ENCODE data around the gene TNFRSF1B. TPM values are rescaled to one million over a fixed set of nuclear protein-coding genes. Genes with fewer than 3 reads are reported as not detected.
A peak's percentile ranks its signal among the peaks of the same experiment; 100 is the strongest.

Gene TNFRSF1B
- total RNA-seq, 1 experiment from 2014 or later, result 0.61 TPM

DNA sequence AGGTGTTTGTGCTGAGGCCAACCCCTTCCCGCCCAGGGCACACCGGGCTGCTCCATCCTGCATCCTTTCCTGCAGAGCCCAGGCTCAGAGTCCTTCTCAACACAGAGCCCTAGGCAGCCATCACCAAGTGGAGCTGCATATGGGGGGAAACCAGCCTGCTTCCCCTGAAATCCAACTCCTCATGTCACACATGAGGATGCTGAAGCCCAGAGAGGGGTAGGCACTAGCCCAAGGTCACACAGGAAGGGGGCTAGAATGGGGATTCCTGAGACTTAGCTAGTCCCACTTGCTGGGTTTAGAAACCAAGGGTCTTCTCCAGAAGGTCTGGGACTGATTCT is 5.5 kb upstream of the TNFRSF1B start:
- peak overlapping the region; percentile 56 for H3K27ac ChIP-seq (ENCODE audit: low read depth, low read length)
- peak overlapping the region; percentile 51 for H3K9ac ChIP-seq (ENCODE audit: low read length)
- peaks cover 42 to 79% of the 10 kb centered on the region in 2 experiments for H3K4me1 ChIP-seq (ENCODE audit: control insufficient read depth in 1 of 2, insufficient read depth in 2 of 2, low read length in 2 of 2)
- H3K9me2 ChIP-seq (ENCODE audit: insufficient read depth), result no peaks in the 10 kb centered on the region
- BruUV-seq (replicated peaks), result no TSS peak
- H3K27me3 ChIP-seq (ENCODE audit: insufficient read depth, low read length), result no peaks in the 10 kb centered on the region
- intact Hi-C loops (cut with micrococcal nuclease), result no loop called here
- ChIA-PET RAD21 (ENCODE audit: low non-redundant PET in 1 of 2, low total read pairs in 2 of 2, uncharacterized antibody in 2 of 2, unreplicated experiment in 2 of 2) (no interaction called here), POLR2A (no interaction called here), CTCF (interaction anchor here (1.1 kb wide), 1 partner anchor 37 kb away, joined by 7 read pairs; no protein-coding TSS in a partner anchor)
- no peak for TF ChIP-seq EZH2phosphoT487 (IDR thresholded peaks at IDR 0.05; ENCODE audit: borderline replicate concordance)
- TF ChIP-seq ZNF274 (IDR thresholded peaks at IDR 0.05; ENCODE audit: low read depth, low read length), result no peak
- no peak for TF ChIP-seq EZH2 (IDR thresholded peaks at IDR 0.05)
- TF ChIP-seq, protein P1, sequence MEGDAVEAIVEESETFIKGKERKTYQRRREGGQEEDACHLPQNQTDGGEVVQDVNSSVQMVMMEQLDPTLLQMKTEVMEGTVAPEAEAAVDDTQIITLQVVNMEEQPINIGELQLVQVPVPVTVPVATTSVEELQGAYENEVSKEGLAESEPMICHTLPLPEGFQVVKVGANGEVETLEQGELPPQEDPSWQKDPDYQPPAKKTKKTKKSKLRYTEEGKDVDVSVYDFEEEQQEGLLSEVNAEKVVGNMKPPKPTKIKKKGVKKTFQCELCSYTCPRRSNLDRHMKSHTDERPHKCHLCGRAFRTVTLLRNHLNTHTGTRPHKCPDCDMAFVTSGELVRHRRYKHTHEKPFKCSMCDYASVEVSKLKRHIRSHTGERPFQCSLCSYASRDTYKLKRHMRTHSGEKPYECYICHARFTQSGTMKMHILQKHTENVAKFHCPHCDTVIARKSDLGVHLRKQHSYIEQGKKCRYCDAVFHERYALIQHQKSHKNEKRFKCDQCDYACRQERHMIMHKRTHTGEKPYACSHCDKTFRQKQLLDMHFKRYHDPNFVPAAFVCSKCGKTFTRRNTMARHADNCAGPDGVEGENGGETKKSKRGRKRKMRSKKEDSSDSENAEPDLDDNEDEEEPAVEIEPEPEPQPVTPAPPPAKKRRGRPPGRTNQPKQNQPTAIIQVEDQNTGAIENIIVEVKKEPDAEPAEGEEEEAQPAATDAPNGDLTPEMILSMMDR (IDR thresholded peaks at IDR 0.05 in 2 of 3, conservative IDR thresholded peaks at IDR 0.05 in 1 of 3; ENCODE audit: borderline replicate concordance in 1 of 3, insufficient read depth in 1 of 3, low read depth in 2 of 3, low read length in 2 of 3), result no peak
- TF ChIP-seq EGR1 (IDR thresholded peaks at IDR 0.05; ENCODE audit: low read depth), result no peak
- TF ChIP-seq TCF7L2 (IDR thresholded peaks at IDR 0.05; ENCODE audit: borderline replicate concordance, extremely low read depth, insufficient read depth, insufficient read length), result no peak
- TF ChIP-seq POLR2A (IDR thresholded peaks at IDR 0.05; ENCODE audit: borderline replicate concordance, extremely low read depth, insufficient read depth, insufficient read length), result no peak
- TF ChIP-seq CEBPB (IDR thresholded peaks at IDR 0.05; ENCODE audit: low read depth), result no peak
- no peak for TF ChIP-seq FOSL1 (IDR thresholded peaks at IDR 0.05; ENCODE audit: low read depth)
- TF ChIP-seq SIN3A (IDR thresholded peaks at IDR 0.05; ENCODE audit: low read depth), result no peak
- no peak for TF ChIP-seq SP1 (IDR thresholded peaks at IDR 0.05; ENCODE audit: low read depth)
- no peak for TF ChIP-seq POLR2AphosphoS5 (IDR thresholded peaks at IDR 0.05; ENCODE audit: low read depth, low read length)
- TF ChIP-seq, protein P2, sequence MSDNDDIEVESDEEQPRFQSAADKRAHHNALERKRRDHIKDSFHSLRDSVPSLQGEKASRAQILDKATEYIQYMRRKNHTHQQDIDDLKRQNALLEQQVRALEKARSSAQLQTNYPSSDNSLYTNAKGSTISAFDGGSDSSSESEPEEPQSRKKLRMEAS (IDR thresholded peaks at IDR 0.05), result no peak
- no peak for TF ChIP-seq ELF1 (IDR thresholded peaks at IDR 0.05; ENCODE audit: borderline replicate concordance, low read depth)
- no peak for TF ChIP-seq RAD21 (IDR thresholded peaks at IDR 0.05; ENCODE audit: low read depth)
- no peak for TF ChIP-seq SRF (IDR thresholded peaks at IDR 0.05; ENCODE audit: low read depth)
- peak; percentile 4 for ATAC-seq
- peak overlapping the region in 1 of 2 experiments; percentile 47; a peak in 2 of 4 replicates for H3K4me3 ChIP-seq (replicated peaks in 1 of 2; ENCODE audit: low read depth in 1 of 2, low read length in 2 of 2)
- H3K9me3 ChIP-seq (ENCODE audit: control insufficient read depth in 1 of 2, insufficient read depth in 1 of 2, low read depth in 1 of 2, low read length in 2 of 2), result no peaks in the 10 kb centered on the region
- DNase-seq (ENCODE audit: low read depth, low spot score), result no peak
- no peaks in the 10 kb centered on the region for H3K36me3 ChIP-seq (ENCODE audit: control insufficient read depth in 1 of 2, insufficient read depth in 2 of 2, low read length in 2 of 2)
- H3K4me2 ChIP-seq (ENCODE audit: low read length), result peak overlapping the region; percentile 87
- H2AFZ ChIP-seq (ENCODE audit: low read depth, low read length, poor library complexity, severe bottlenecking), result no peak overlapping the region
- no peaks in the 10 kb centered on the region for H4K20me1 ChIP-seq (ENCODE audit: insufficient read depth)
- H3K79me2 ChIP-seq (ENCODE audit: insufficient read depth, low read length), result no peaks in the 10 kb centered on the region
